HepG2 (cell line): ENCODE data around the gene FUCA2. TPM values are rescaled to one million over a fixed set of nuclear protein-coding genes. Genes with fewer than 3 reads are reported as not detected.

ENCODE experiments used
- CEBPG ChIP-seq: IDR thresholded peaks from 2 replicates; pipeline ENCODE4 v1.6.1; 2016
- EED ChIP-seq: sonication (generic); formaldehyde crosslinking; IDR thresholded peaks from 2 replicates; pipeline ENCODE4 v1.5.0; 2020; ENCODE audit warnings: mild to moderate bottlenecking, missing genetic modification reagents
- ERF ChIP-seq: IDR thresholded peaks from 2 replicates; pipeline ENCODE4 v1.6.1; 2018; ENCODE audit warnings: missing biosample characterization, missing genetic modification reagents
- GATAD2A ChIP-seq: IDR thresholded peaks from 2 replicates; pipeline ENCODE4 v1.6.1; 2016
- GZF1 ChIP-seq: sonication (generic); formaldehyde crosslinking; IDR thresholded peaks from 2 replicates; pipeline ENCODE4 v1.5.1; 2020; ENCODE audit warnings: mild to moderate bottlenecking, missing genetic modification reagents
- HDAC1 ChIP-seq: sonication (generic); formaldehyde crosslinking; IDR thresholded peaks from 2 replicates; pipeline ENCODE4 v1.5.1; 2020; ENCODE audit warnings: mild to moderate bottlenecking, missing genetic modification reagents
- MTA3 ChIP-seq: sonication (generic); formaldehyde crosslinking; IDR thresholded peaks from 2 replicates; pipeline ENCODE4 v1.4.0; 2020; ENCODE audit warnings: missing genetic modification reagents
- NCOR1 ChIP-seq: fragments of 200-600 bp; sonication (generic); IDR thresholded peaks from 2 replicates; pipeline ENCODE4 v1.7.0; 2017; ENCODE audit warnings: antibody characterized with exemption, low read length, borderline replicate concordance
- SOX6 ChIP-seq, 2 experiments: fragments of 450-650 bp in 1 of 2; sonication (generic) in 1 of 2; formaldehyde crosslinking in 1 of 2; IDR thresholded peaks; 2 replicates each; pipeline versions ENCODE4 v1.4.0 to v1.6.1; 2017 to 2020; ENCODE audit warnings: antibody characterized with exemption in 1 of 2, mild to moderate bottlenecking in 1 of 2, missing genetic modification reagents in 1 of 2
- ZBTB20 ChIP-seq: sonication (generic); formaldehyde crosslinking; IDR thresholded peaks from 2 replicates; pipeline ENCODE4 v1.8.1; 2023; ENCODE audit warnings: missing genetic modification reagents, low read depth, mild to moderate bottlenecking, borderline replicate concordance
- ZMAT3 ChIP-seq: sonication (generic); formaldehyde crosslinking; conservative IDR thresholded peaks from 2 replicates; pipeline ENCODE4 v1.7.0; 2021; ENCODE audit warnings: missing genetic modification reagents
- ZNF230 ChIP-seq: sonication (generic); formaldehyde crosslinking; IDR thresholded peaks from 2 replicates; pipeline ENCODE4 v1.4.0; 2020; ENCODE audit warnings: mild to moderate bottlenecking, missing genetic modification reagents
- ZNF30 ChIP-seq: sonication (generic); formaldehyde crosslinking; IDR thresholded peaks from 2 replicates; pipeline ENCODE4 v1.5.0; 2020; ENCODE audit warnings: mild to moderate bottlenecking, missing genetic modification reagents
- ZNF354B ChIP-seq: sonication (generic); formaldehyde crosslinking; IDR thresholded peaks from 2 replicates; pipeline ENCODE4 v1.8.0; 2022; ENCODE audit warnings: mild to moderate bottlenecking, missing genetic modification reagents
- ZNF382 ChIP-seq: sonication (generic); formaldehyde crosslinking; IDR thresholded peaks from 2 replicates; pipeline ENCODE4 v1.5.0; 2020; ENCODE audit warnings: missing genetic modification reagents, mild to moderate bottlenecking, borderline replicate concordance
- ZNF460 ChIP-seq: sonication (generic); formaldehyde crosslinking; IDR thresholded peaks from 2 replicates; pipeline ENCODE4 v1.5.1; 2020; ENCODE audit warnings: missing genetic modification reagents, mild to moderate bottlenecking, borderline replicate concordance
- ZNF543 ChIP-seq: sonication (generic); formaldehyde crosslinking; IDR thresholded peaks from 2 replicates; pipeline ENCODE4 v1.4.0; 2020; ENCODE audit warnings: mild to moderate bottlenecking, missing genetic modification reagents
- ZNF563 ChIP-seq: sonication (generic); formaldehyde crosslinking; IDR thresholded peaks from 2 replicates; pipeline ENCODE4 v1.8.0; 2022; ENCODE audit warnings: mild to moderate bottlenecking, moderate library complexity, missing genetic modification reagents
- ZNF83 ChIP-seq: sonication (generic); formaldehyde crosslinking; IDR thresholded peaks from 2 replicates; pipeline ENCODE4 v1.4.0; 2020; ENCODE audit warnings: missing genetic modification reagents, mild to moderate bottlenecking, borderline replicate concordance
- polyA plus RNA-seq, 8 experiments: library from polyadenylated mRNA; depleted of rRNA in 3 of 8; stranded (reverse) in 7 of 8; unstranded in 1 of 8; fragments of >200 nt; fragmentation: Illumina TruSeq in 4 of 8; extraction: Trizol in 4 of 8; gene quantifications; 2 replicates each; pipeline versions ENCODE4 v1.2.1 to v1.2.3, GENCODE V29; 2011 to 2016; ENCODE audit warnings: low read depth in 4 of 8, missing spikeins in 1 of 8, mixed read lengths in 1 of 8; ENCODE audit not compliant: insufficient read depth in 1 of 8
- total RNA-seq, 5 experiments: library from RNA; depleted of rRNA; stranded (reverse); fragments of >200 nt; fragmentation: Illumina TruSeq; extraction: Trizol; gene quantifications; 2 replicates each; pipeline ENCODE4 v1.2.3, GENCODE V29; 2016; ENCODE audit warnings: low read depth in 1 of 5
- TF ChIP-seq, protein P1 (sequence below): sonication (generic); formaldehyde crosslinking; IDR thresholded peaks from 2 replicates; pipeline ENCODE4 v1.9.0; 2021; ENCODE audit warnings: mild to moderate bottlenecking, missing genetic modification reagents
- TF ChIP-seq, protein P2 (sequence below): IDR thresholded peaks from 2 replicates; pipeline ENCODE4 v1.6.1; 2018; ENCODE audit warnings: missing genetic modification reagents, mild to moderate bottlenecking, missing compliant biosample characterization
- TF ChIP-seq, protein P3 (sequence below): sonication (generic); formaldehyde crosslinking; IDR thresholded peaks from 2 replicates; pipeline ENCODE4 v1.4.0; 2020; ENCODE audit warnings: low read depth, mild to moderate bottlenecking, missing genetic modification reagents

The FUCA2 gene
- total and polyA plus RNA-seq, 2 of the 13 experiments (the other 11 are each of a cell fraction or from before 2014, with no cell fraction given) = 87.4 to 144 TPM

DNA sequence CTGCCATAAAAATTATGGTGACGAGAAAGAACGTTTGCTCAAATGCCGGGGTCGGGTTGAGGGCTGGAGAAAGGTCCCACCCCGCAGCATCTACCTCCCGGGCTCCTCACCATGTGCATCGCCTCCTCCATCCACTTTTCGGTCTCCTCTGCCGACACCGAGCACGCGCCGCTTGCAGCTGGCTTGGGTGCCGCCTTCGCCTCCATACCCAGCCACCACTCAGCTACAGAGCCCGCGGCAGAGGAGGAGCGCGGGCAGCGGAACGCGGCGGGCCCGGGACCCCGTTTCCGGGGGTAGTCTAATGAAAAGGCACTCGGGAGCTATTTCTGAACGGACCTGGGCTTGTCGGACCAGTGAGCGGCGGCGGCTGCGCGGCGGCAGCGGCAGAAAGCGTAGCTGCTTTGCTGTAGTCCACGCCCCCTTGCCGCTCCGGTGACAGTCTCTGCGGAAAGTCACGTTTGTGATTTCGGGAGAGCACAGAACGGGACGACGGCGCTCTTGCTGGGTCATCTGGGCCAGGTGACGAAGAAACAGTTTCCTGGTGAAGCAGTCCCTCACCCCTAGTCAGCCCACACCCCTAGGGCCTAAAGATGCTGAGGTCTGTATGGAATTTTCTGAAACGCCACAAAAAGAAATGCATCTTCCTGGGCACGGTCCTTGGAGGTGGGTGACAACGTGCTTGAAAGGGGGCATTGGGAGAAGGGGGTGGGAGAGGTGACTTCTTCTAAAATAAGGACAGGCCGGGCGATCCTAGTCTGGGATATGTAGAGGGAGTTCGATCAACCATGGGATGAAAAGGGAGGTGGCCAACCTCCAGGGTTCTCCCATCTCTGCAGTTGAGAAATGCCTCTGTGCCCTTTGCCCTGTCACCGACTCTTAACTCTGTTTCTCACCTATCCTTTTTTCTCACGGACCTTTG lies 60.8 kb downstream of the FUCA2 start, which contains the start of the genes ADAT2 and PEX3 (continued):
- TF ChIP-seq, protein P1, sequence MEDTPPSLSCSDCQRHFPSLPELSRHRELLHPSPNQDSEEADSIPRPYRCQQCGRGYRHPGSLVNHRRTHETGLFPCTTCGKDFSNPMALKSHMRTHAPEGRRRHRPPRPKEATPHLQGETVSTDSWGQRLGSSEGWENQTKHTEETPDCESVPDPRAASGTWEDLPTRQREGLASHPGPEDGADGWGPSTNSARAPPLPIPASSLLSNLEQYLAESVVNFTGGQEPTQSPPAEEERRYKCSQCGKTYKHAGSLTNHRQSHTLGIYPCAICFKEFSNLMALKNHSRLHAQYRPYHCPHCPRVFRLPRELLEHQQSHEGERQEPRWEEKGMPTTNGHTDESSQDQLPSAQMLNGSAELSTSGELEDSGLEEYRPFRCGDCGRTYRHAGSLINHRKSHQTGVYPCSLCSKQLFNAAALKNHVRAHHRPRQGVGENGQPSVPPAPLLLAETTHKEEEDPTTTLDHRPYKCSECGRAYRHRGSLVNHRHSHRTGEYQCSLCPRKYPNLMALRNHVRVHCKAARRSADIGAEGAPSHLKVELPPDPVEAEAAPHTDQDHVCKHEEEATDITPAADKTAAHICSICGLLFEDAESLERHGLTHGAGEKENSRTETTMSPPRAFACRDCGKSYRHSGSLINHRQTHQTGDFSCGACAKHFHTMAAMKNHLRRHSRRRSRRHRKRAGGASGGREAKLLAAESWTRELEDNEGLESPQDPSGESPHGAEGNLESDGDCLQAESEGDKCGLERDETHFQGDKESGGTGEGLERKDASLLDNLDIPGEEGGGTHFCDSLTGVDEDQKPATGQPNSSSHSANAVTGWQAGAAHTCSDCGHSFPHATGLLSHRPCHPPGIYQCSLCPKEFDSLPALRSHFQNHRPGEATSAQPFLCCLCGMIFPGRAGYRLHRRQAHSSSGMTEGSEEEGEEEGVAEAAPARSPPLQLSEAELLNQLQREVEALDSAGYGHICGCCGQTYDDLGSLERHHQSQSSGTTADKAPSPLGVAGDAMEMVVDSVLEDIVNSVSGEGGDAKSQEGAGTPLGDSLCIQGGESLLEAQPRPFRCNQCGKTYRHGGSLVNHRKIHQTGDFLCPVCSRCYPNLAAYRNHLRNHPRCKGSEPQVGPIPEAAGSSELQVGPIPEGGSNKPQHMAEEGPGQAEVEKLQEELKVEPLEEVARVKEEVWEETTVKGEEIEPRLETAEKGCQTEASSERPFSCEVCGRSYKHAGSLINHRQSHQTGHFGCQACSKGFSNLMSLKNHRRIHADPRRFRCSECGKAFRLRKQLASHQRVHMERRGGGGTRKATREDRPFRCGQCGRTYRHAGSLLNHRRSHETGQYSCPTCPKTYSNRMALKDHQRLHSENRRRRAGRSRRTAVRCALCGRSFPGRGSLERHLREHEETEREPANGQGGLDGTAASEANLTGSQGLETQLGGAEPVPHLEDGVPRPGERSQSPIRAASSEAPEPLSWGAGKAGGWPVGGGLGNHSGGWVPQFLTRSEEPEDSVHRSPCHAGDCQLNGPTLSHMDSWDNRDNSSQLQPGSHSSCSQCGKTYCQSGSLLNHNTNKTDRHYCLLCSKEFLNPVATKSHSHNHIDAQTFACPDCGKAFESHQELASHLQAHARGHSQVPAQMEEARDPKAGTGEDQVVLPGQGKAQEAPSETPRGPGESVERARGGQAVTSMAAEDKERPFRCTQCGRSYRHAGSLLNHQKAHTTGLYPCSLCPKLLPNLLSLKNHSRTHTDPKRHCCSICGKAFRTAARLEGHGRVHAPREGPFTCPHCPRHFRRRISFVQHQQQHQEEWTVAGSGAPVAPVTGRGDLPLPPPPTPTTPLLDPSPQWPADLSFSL (CRISPR knock-in tag) = peak; percentile 58
- TF ChIP-seq ZNF460 = peak; percentile 87; the same call in 1 of the 2 replicates
- TF ChIP-seq GATAD2A (CRISPR knock-in tag) = peak; percentile 96
- TF ChIP-seq ZNF230 (CRISPR knock-in tag) = peak; percentile 82; the same call in 1 of the 2 replicates
- TF ChIP-seq ERF (CRISPR knock-in tag) = peak; percentile 96; the same call in 1 of the 2 replicates
- peak; percentile 98 for TF ChIP-seq ZNF354B (CRISPR knock-in tag)
- peak; percentile 75; the same call in 1 of the 2 replicates for TF ChIP-seq NCOR1
- TF ChIP-seq, protein P2, sequence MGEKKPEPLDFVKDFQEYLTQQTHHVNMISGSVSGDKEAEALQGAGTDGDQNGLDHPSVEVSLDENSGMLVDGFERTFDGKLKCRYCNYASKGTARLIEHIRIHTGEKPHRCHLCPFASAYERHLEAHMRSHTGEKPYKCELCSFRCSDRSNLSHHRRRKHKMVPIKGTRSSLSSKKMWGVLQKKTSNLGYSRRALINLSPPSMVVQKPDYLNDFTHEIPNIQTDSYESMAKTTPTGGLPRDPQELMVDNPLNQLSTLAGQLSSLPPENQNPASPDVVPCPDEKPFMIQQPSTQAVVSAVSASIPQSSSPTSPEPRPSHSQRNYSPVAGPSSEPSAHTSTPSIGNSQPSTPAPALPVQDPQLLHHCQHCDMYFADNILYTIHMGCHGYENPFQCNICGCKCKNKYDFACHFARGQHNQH (CRISPR knock-in tag) = peak; percentile 99
- peak; percentile 91; the same call in 1 of the 2 replicates for TF ChIP-seq ZNF543 (CRISPR knock-in tag)
- TF ChIP-seq EED (CRISPR knock-in tag) = peak; percentile 96
- peak; percentile 59; the same call in 1 of the 2 replicates for TF ChIP-seq ZNF30 (CRISPR knock-in tag)
- peak; percentile 90 for TF ChIP-seq ZNF563 (CRISPR knock-in tag)
- TF ChIP-seq SOX6 (IDR thresholded peaks at IDR 0.05) = no peak
- peak; percentile 91 for TF ChIP-seq SOX6 (CRISPR knock-in tag; IDR thresholded peaks at IDR 0.05)
- TF ChIP-seq, protein P3, sequence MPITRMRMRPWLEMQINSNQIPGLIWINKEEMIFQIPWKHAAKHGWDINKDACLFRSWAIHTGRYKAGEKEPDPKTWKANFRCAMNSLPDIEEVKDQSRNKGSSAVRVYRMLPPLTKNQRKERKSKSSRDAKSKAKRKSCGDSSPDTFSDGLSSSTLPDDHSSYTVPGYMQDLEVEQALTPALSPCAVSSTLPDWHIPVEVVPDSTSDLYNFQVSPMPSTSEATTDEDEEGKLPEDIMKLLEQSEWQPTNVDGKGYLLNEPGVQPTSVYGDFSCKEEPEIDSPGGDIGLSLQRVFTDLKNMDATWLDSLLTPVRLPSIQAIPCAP (CRISPR knock-in tag) = no peak; the same call in 1 of the 2 replicates
- peak; percentile 100 for TF ChIP-seq HDAC1 (CRISPR knock-in tag)
- peak; percentile 88 for TF ChIP-seq GZF1 (CRISPR knock-in tag)
- TF ChIP-seq ZNF83 (CRISPR knock-in tag) = no peak
- TF ChIP-seq ZBTB20 = peak; percentile 89
- TF ChIP-seq CEBPG (CRISPR knock-in tag) = peak; percentile 69
- TF ChIP-seq ZNF382 (CRISPR knock-in tag) = no peak
- no peak for TF ChIP-seq MTA3
- peak; percentile 93 for TF ChIP-seq ZMAT3
